SK-N-SH treated with all-trans-retinoic acid at 6 μM for 48 hours (cell line): Measurements from ENCODE around the gene FIGNL1.

Experiments used
- ATAC-seq: fragments of 200-7000 bp; cut with Tn5 transposase; 3 replicates; pipeline ENCODE4 v1.9.1; 2020; ENCODE audit warnings: mild to moderate bottlenecking, moderate library complexity
- ARNTL ChIP-seq: fragments of 450-650 bp; formaldehyde crosslinking; IDR thresholded peaks from 2 replicates; pipeline ENCODE4 v1.5.0; 2020; ENCODE audit warnings: low read depth, mild to moderate bottlenecking, moderate library complexity, borderline replicate concordance
- BACH2 ChIP-seq: fragments of 250-450 bp; sonication (Bioruptor Pico); IDR thresholded peaks from 2 replicates; pipeline ENCODE4 v1.9.0; 2021; ENCODE audit warnings: mild to moderate bottlenecking, borderline replicate concordance
- CREB5 ChIP-seq: fragments of 250-450 bp; sonication (Bioruptor Pico); IDR thresholded peaks from 2 replicates; pipeline ENCODE4 v1.5.1; 2020; ENCODE audit warnings: low read depth, mild to moderate bottlenecking, moderate library complexity
- ESRRG ChIP-seq: fragments of 250-450 bp; sonication (Bioruptor Pico); IDR thresholded peaks from 2 replicates; pipeline ENCODE4 v1.6.1; 2021; ENCODE audit warnings: mild to moderate bottlenecking
- GLIS3 ChIP-seq: fragments of 250-450 bp; sonication (Bioruptor Pico); IDR thresholded peaks from 2 replicates; pipeline ENCODE4 v1.5.0; 2020; ENCODE audit warnings: mild to moderate bottlenecking, moderate library complexity
- ISL1 ChIP-seq: fragments of 250-450 bp; sonication (Bioruptor Pico); IDR thresholded peaks from 2 replicates; pipeline ENCODE4 v2.1.2; 2022; ENCODE audit warnings: mild to moderate bottlenecking, moderate library complexity
- PATZ1 ChIP-seq: fragments of 250-450 bp; sonication (Bioruptor Pico); IDR thresholded peaks from 2 replicates; pipeline ENCODE4 v1.8.0; 2020; ENCODE audit warnings: mild to moderate bottlenecking, moderate library complexity, borderline replicate concordance
- POU6F1 ChIP-seq: fragments of 250-450 bp; sonication (Bioruptor Pico); IDR thresholded peaks from 2 replicates; pipeline ENCODE4 v1.8.0; 2021; ENCODE audit warnings: low read depth, mild to moderate bottlenecking, moderate library complexity, borderline replicate concordance
- PPARA ChIP-seq: fragments of 250-450 bp; sonication (Bioruptor Pico); IDR thresholded peaks from 2 replicates; pipeline ENCODE4 v1.5.0; 2020; ENCODE audit warnings: mild to moderate bottlenecking, borderline replicate concordance
- RARB ChIP-seq: fragments of 250-450 bp; sonication (Bioruptor Pico); IDR thresholded peaks from 2 replicates; pipeline ENCODE4 v1.8.0; 2021; ENCODE audit warnings: mild to moderate bottlenecking, moderate library complexity
- SNAI2 ChIP-seq: fragments of 250-450 bp; sonication (Bioruptor Pico); IDR thresholded peaks from 2 replicates; pipeline ENCODE4 v1.5.0; 2020; ENCODE audit warnings: mild to moderate bottlenecking, moderate library complexity
- TCF4 ChIP-seq: fragments of 250-450 bp; sonication (Bioruptor Pico); IDR thresholded peaks from 2 replicates; pipeline ENCODE4 v1.8.0; 2021; ENCODE audit warnings: mild to moderate bottlenecking, moderate library complexity, borderline replicate concordance
- TSHZ2 ChIP-seq: fragments of 250-450 bp; sonication (Bioruptor Pico); IDR thresholded peaks from 2 replicates; pipeline ENCODE4 v1.5.0; 2020; ENCODE audit warnings: mild to moderate bottlenecking, moderate library complexity
- ZC3H10 ChIP-seq: fragments of 250-450 bp; sonication (Bioruptor Pico); IDR thresholded peaks from 2 replicates; pipeline ENCODE4 v1.5.1; 2021; ENCODE audit warnings: mild to moderate bottlenecking, moderate library complexity
- ZFP3 ChIP-seq: fragments of 250-450 bp; sonication (Bioruptor Pico); IDR thresholded peaks from 2 replicates; pipeline ENCODE4 v1.5.0; 2020; ENCODE audit warnings: mild to moderate bottlenecking, moderate library complexity
- ZFP30 ChIP-seq: fragments of 450-650 bp; formaldehyde crosslinking; IDR thresholded peaks from 2 replicates; pipeline ENCODE4 v1.5.0; 2022; ENCODE audit warnings: mild to moderate bottlenecking, moderate library complexity
- ZNF565 ChIP-seq: fragments of 450-650 bp; formaldehyde crosslinking; conservative IDR thresholded peaks from 2 replicates; pipeline ENCODE4 v1.5.0; 2020; ENCODE audit warnings: low read depth, mild to moderate bottlenecking, moderate library complexity
- ZNF70 ChIP-seq: fragments of 450-650 bp; formaldehyde crosslinking; IDR thresholded peaks from 2 replicates; pipeline ENCODE4 v1.5.0; 2020; ENCODE audit warnings: mild to moderate bottlenecking, moderate library complexity
- ZNF8 ChIP-seq: fragments of 450-650 bp; formaldehyde crosslinking; IDR thresholded peaks from 2 replicates; pipeline ENCODE4 v1.5.0; 2020; ENCODE audit warnings: mild to moderate bottlenecking, moderate library complexity

The FIGNL1 gene

GRCh38 chr7:50486512-50486911, 36.4 kb upstream of the FIGNL1 start:
- no peak for ATAC-seq
- no peak for TF ChIP-seq ZC3H10 (CRISPR knock-in tag)
- TF ChIP-seq, all 23 proteins: peak for 0

- no peak for ATAC-seq
- TF ChIP-seq ZFP30 (CRISPR knock-in tag) (no peak), ZC3H10 (CRISPR knock-in tag) (no peak), RARB (CRISPR knock-in tag) (no peak), ZNF70 (no peak), PPARA (CRISPR knock-in tag) (no peak), ESRRG (CRISPR knock-in tag) (no peak), PATZ1 (no peak), GLIS3 (CRISPR knock-in tag) (no peak), TSHZ2 (no peak), TCF4 (CRISPR knock-in tag) (no peak), ISL1 (no peak), ZNF565 (no peak)
Observed at GRCh38 chr7:50481867-50482266, 31.7 kb upstream of the FIGNL1 start.

- TF ChIP-seq PPARA (CRISPR knock-in tag) = no peak
- TF ChIP-seq ZC3H10 (CRISPR knock-in tag) = no peak
- no peak for TF ChIP-seq ZNF70
- TF ChIP-seq RARB (CRISPR knock-in tag) = no peak
- no peak for TF ChIP-seq GLIS3 (CRISPR knock-in tag)
- no peak for TF ChIP-seq ISL1
- TF ChIP-seq ARNTL = no peak
- no peak for TF ChIP-seq SNAI2
- TF ChIP-seq CREB5 (CRISPR knock-in tag) = no peak
- no peak for TF ChIP-seq ZFP3 (CRISPR knock-in tag)
- TF ChIP-seq ESRRG (CRISPR knock-in tag) = no peak
- no peak for ATAC-seq
Observed at GRCh38 chr7:50480797-50481196, 30.6 kb upstream of the FIGNL1 start.

- ATAC-seq = no peak
- TF ChIP-seq POU6F1 (CRISPR knock-in tag) (no peak), ZNF8 (no peak), PPARA (CRISPR knock-in tag) (no peak), ZC3H10 (CRISPR knock-in tag) (no peak), ZFP3 (CRISPR knock-in tag) (no peak), BACH2 (no peak), TCF4 (CRISPR knock-in tag) (no peak)
Observed at GRCh38 chr7:50479743-50480517, 29.8 kb upstream of the FIGNL1 start.

- ATAC-seq = no peak
- TF ChIP-seq TCF4 (CRISPR knock-in tag) (peak; percentile 78; the same call in 1 of the 2 replicates), GLIS3 (CRISPR knock-in tag) (no peak)
- TF ChIP-seq, all 23 proteins: peak for 1
Observed at GRCh38 chr7:50477640-50478039, 27.5 kb upstream of the FIGNL1 start.
